ENCODE measurements around the gene KIAA1143. TPM values are rescaled to one million over a fixed set of nuclear protein-coding genes. Genes with fewer than 3 reads are reported as not detected.

The KIAA1143 gene
- total and polyA plus RNA-seq, 9 of the 15 experiments (the other 6 are each of a cell fraction or from before 2014, with no cell fraction given): 25.6 to 72.0 (median 42.2) TPM

DNA sequence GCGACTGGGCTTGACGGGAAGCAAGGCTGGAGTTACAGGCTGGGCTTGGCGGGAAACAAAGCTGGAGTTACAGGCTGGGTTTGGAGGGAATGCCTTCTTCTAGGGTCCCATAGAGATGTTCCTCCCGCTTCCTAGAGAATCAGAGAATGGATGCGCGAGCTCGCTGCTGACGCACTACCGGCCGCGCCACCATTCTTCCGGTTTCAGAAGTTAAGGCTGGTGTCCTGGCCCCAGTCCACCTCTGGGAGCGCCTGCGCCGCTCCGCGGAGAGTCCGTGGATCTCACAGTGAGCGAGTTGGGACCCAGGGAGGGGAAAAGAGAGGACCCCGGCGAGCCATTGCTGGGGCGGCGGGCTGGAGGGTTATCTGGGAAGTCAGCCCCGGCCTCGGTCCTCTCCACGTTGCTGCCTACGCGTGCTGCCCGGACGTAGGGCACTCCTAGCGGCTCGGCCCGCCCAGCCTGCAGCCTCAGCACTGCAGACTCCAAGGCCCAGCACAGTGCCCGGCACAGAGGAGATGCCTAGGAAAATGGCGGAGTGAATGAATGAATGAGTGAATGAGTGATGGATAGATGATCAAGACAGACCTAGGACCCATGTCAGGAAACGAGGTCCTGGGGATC lies 48.9 kb downstream of the KIAA1143 start, which contains the start of gene ZNF502 (continued):
- no peak for TF ChIP-seq MLLT1 (IDR thresholded peaks at IDR 0.05)
- no peak for TF ChIP-seq JUN (IDR thresholded peaks at IDR 0.05; ENCODE audit: borderline replicate concordance, low read depth, low read length)
- TF ChIP-seq JUN (CRISPR knock-in tag; IDR thresholded peaks at IDR 0.05; ENCODE audit: borderline replicate concordance): no peak
- TF ChIP-seq TCF7L2 (IDR thresholded peaks at IDR 0.05; ENCODE audit: low read depth, low read length): no peak
- TF ChIP-seq, protein P1, sequence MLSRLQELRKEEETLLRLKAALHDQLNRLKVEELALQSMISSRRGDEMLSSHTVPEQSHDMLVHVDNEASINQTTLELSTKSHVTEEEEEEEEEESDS (CRISPR knock-in tag; IDR thresholded peaks at IDR 0.05): no peak
- no peak for TF ChIP-seq ZNF347 (CRISPR knock-in tag; IDR thresholded peaks at IDR 0.05; ENCODE audit: low read depth)
- TF ChIP-seq, protein P2, sequence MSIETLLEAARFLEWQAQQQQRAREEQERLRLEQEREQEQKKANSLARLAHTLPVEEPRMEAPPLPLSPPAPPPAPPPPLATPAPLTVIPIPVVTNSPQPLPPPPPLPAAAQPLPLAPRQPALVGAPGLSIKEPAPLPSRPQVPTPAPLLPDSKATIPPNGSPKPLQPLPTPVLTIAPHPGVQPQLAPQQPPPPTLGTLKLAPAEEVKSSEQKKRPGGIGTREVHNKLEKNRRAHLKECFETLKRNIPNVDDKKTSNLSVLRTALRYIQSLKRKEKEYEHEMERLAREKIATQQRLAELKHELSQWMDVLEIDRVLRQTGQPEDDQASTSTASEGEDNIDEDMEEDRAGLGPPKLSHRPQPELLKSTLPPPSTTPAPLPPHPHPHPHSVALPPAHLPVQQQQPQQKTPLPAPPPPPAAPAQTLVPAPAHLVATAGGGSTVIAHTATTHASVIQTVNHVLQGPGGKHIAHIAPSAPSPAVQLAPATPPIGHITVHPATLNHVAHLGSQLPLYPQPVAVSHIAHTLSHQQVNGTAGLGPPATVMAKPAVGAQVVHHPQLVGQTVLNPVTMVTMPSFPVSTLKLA (conservative IDR thresholded peaks at IDR 0.05): peak; percentile 20 to 47; a peak in 1 of 4 replicates
- no peak for TF ChIP-seq ZFP30 (CRISPR knock-in tag; IDR thresholded peaks at IDR 0.05; ENCODE audit: borderline replicate concordance)
- TF ChIP-seq KLF13 (tag; IDR thresholded peaks at IDR 0.05; ENCODE audit: borderline replicate concordance, low read depth): no peak
- peak; percentile 55 for TF ChIP-seq NFIC (IDR thresholded peaks at IDR 0.05)
- peak; percentile 43; the same call in 1 of the 2 replicates for TF ChIP-seq MYC (IDR thresholded peaks at IDR 0.05; ENCODE audit: low read depth, low read length)
- TF ChIP-seq MYC (CRISPR knock-in tag; IDR thresholded peaks at IDR 0.05; ENCODE audit: borderline replicate concordance, low read depth): no peak
- no peak for TF ChIP-seq HMG20B (CRISPR knock-in tag; IDR thresholded peaks at IDR 0.05)
- TF ChIP-seq GABPB2 (CRISPR knock-in tag; conservative IDR thresholded peaks at IDR 0.05): no peak
- TF ChIP-seq RBM14 (IDR thresholded peaks at IDR 0.05; ENCODE audit: borderline replicate concordance, insufficient read depth, low read depth, low read length): no peak
- no peak for TF ChIP-seq STAT5A (IDR thresholded peaks at IDR 0.05; ENCODE audit: borderline replicate concordance, low read length)
- no peak for TF ChIP-seq ZNF174 (CRISPR knock-in tag; IDR thresholded peaks at IDR 0.05)
- TF ChIP-seq RAD51 (IDR thresholded peaks at IDR 0.05; ENCODE audit: borderline replicate concordance, low read depth): no peak
- no peak for TF ChIP-seq YBX1 (IDR thresholded peaks at IDR 0.05)
- no peak for TF ChIP-seq MEIS2 (IDR thresholded peaks at IDR 0.05; ENCODE audit: partially characterized antibody)
- no peak for TF ChIP-seq COPS2 (conservative IDR thresholded peaks at IDR 0.05)
- TF ChIP-seq ZNF830 (CRISPR knock-in tag; IDR thresholded peaks at IDR 0.05): no peak
- peak; percentile 90 for TF ChIP-seq MTA1 (IDR thresholded peaks at IDR 0.05; ENCODE audit: borderline replicate concordance)
- TF ChIP-seq, protein P3, sequence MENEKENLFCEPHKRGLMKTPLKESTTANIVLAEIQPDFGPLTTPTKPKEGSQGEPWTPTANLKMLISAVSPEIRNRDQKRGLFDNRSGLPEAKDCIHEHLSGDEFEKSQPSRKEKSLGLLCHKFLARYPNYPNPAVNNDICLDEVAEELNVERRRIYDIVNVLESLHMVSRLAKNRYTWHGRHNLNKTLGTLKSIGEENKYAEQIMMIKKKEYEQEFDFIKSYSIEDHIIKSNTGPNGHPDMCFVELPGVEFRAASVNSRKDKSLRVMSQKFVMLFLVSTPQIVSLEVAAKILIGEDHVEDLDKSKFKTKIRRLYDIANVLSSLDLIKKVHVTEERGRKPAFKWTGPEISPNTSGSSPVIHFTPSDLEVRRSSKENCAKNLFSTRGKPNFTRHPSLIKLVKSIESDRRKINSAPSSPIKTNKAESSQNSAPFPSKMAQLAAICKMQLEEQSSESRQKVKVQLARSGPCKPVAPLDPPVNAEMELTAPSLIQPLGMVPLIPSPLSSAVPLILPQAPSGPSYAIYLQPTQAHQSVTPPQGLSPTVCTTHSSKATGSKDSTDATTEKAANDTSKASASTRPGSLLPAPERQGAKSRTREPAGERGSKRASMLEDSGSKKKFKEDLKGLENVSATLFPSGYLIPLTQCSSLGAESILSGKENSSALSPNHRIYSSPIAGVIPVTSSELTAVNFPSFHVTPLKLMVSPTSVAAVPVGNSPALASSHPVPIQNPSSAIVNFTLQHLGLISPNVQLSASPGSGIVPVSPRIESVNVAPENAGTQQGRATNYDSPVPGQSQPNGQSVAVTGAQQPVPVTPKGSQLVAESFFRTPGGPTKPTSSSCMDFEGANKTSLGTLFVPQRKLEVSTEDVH (IDR thresholded peaks at IDR 0.05; ENCODE audit: low read depth, partially characterized antibody): peak; percentile 52
- peak; percentile 83 to 85 for TF ChIP-seq NRF1 (conservative IDR thresholded peaks at IDR 0.05 in 1 of 2, IDR thresholded peaks at IDR 0.05 in 1 of 2)

All from K562 (cell line).